GM21528 (cell line): ENCODE measurements around the gene EFNA5.

Experiments
- ATAC-seq: cut with Tn5 transposase; IDR thresholded peaks from one replicate; pipeline ENCODE4 v1.9.1; 2021; ENCODE audit warnings: mild to moderate bottlenecking, moderate library complexity; ENCODE audit not compliant: unreplicated experiment, low FRiP score

Gene EFNA5

DNA sequence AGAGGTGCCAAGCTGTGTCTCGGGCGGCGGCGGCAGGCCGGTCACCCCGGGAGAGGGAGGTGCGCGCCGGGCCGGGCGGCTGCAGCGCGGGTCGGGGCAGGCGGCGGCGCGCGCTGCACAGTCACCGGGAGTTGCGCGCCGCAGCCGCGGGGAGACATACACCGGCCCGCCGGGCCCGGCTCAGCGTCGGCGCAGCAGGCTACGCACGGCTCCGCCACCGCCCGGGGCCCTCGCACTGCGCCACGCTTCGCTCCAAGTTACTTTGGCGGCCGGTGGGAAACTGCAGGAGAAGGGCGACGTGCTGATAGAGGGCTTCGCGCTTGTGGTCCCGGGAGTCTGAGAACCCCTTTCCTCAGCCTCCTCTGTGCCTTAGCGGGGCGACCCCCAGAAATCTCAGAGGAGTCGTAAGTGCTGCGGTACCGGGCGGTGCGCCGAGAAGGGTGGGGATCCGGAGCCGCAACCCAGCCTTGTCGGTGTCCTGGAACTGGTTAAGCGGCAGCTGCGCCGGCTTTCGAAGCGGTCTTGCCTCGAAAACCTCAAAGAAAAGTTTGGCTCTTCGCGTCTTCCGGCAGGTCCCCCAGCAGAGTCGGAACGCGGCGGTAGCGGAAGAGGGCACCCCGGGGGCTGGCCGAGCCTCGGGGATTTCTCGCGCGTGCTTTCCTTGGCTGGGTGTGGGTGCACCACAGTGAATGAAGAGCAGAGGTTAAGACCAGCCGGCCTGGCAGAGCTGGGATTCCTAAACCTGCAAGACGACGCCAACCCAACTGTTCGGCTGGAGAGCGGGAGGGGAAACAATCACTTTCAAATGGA is at the start of gene EFNA5:
EFNA5 (minus strand) TSS at position 6 of the 810 bp plus-strand sequence.
- peak; percentile 47 for ATAC-seq

DNA sequence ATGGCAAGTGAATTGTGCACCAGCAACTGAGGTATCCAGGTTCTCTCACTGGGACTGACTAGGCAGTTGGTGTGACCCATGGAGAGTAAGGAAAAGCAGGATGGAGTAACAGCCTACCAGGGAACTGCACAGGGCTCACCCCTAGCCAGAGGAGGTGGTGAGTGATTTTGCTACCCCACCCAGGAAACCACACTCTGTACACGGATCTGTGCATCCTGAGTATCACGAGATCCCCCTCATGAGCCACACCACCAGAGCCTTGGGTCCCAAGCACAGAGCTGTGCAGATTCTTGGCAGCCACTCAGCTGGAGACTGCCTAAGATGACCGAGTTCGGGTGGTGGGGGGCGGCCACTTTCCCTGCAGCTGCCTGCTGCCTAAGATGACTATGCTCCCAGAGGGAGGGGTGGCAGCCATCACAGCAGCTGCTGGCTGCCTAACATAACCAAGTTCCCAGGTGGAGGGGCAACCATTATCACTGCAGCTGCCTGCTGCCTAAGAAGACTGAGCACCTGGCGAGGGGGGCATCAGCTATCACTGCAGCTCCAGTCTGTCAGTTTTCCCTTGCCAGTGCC is 48.4 kb upstream of the EFNA5 start:
- no peak for ATAC-seq

DNA sequence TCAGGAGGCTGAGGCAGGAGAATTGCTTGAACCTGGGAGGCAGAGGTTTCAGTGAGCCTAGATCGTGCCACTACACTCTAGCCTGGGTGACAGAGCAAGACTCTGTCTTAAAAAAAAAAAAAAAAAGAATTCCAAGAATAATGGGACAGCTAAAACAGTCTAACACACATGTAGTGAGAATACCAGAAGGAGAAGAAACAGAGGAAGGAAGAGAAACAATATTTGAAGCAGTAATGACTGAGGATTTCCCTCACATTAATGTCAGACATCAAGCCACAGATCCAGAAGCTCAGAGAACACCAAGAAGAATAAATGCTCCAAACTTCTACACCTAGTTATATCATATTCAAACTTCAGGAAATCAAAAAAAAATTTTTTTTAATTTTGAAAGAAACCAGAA is 47.1 kb upstream of the EFNA5 start:
- no peak for ATAC-seq

DNA sequence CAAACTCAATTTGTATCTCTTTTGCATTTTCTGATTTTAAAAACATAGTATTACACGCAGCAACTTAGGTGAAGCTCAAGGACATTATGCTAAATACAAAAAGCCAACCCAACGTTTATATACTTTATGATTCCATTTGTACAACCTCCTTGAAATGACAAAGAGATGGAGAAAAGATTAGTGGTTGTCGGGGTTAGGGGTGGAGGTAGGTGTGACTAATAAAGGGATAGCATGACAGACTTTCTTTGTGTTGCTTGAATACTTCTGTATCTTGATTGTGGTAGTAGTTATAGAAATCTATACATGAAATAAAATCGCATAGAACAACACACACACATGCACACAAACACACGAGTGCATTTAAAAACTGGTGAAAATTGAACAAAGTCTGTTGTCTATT is 42.5 kb upstream of the EFNA5 start:
- no peak for ATAC-seq

DNA sequence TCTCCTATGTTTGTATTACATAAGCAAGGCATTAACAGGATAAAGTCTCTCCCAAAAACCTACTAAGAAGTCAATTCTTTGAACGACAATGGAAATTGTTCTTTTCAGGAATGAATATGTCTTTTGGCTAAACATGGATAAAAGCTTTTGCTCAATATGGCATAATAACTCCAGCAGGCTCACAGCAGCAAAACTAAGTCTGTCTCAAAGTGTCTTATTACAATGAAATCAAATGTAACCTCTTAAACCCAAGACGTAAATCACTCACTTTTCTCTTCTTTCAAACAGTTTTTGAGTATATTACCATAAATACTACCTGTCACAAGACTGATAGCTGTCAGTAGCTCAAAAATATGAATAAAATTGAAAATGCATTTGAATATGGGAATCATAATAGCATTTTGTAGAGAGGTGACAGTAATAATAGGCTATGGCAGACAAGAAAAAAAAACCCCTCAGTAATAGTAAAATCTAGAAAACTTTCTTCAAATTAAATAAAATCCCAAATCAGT is 41.7 kb upstream of the EFNA5 start:
- ATAC-seq, result no peak

DNA sequence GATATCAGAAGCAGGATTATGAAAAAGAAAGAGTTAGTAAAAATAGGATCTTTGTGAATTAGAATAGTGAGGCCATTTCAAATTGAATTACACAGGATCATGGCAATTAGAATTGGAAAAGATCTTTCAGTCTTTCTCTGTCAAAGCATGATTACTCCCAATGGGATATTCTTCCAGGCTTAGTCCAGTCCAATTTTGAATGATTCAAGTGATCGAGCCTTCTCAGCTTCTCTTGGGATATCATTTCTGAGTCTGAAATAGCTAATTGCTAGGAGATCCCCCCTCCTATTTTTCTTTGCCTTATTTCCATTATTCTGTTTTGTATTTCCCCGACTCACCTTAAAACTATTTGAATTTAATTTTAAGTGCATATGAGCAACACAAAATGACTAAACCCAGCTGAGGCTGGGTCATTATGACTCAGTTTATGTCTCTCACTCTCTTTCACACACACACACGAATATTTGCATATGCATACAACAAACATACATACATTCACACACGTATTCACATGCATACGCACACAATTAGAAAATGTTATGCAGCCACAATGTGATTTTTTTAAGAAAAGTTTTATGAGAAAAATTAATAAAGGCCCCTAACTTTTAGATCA is 34.8 kb upstream of the EFNA5 start:
- ATAC-seq, result no peak

DNA sequence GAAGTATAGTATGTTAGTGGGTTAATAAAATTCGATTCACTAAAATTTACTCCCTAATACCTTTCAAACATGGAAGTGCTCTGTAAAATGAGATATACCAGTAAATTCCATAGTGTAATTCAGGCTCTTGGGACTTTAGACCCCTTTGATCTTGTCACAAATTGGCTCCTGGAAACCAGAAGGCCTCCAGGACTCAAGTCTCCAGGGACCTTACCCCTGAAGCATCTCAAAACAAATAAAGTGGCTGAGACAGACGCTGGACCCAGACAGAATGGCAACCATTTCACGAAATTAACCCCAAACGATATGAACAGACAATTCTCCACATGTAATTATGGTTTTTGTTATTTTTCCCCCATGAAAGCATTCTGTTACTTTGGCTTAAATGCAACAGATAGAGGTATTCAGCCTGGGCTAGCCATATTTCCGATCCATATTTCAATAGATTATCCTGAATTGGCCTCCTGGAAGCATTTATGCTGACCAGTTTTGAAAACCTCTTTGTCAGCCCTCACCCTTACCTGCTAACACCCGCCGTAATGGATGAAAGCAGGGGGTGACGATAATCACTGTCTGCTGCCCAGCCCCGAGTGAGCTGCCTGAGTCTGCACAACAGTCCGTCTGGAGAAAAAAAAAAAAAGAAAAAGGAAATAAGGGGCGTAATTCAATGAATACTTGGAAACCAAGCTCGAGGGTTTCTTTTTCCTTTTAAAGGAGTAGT is 34.1 kb upstream of the EFNA5 start:
- ATAC-seq, result no peak

DNA sequence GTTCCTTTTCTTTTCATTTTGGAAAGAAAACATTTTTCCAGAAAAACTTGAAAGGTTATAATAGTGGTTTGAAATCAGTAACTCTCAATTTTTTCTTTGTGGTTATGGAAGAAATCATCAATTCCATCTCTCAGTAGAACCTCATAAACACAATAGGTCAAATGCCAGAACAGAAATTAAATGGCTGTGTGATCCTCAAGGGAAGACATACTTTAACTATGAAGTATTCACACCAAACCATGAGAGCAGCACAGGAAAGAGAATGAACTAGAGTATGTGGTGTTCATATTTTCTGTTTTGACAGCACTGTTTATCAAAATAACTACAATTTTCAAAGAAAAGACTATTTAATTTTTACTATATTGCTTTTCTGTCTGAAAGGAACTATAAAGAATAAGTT is 29.7 kb upstream of the EFNA5 start:
- ATAC-seq, result no peak

DNA sequence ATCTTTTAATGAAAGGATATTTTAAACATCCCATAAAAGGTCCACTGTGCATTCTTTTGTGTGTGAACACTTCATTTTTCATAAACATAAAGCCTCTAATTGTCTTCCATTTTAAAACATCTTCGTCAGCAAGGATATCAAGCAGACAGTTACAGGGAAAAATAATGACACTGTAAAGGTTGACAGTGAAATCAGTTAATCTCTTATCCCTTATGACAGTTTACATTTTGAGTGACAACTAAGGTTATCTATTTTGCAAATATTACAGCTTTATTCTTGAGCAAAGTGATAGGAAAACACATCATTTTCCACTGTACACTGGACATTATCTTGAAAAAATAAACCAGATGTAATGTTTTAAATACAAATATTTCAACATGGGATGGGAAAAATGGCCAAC is 28.7 kb upstream of the EFNA5 start:
- ATAC-seq, result no peak

DNA sequence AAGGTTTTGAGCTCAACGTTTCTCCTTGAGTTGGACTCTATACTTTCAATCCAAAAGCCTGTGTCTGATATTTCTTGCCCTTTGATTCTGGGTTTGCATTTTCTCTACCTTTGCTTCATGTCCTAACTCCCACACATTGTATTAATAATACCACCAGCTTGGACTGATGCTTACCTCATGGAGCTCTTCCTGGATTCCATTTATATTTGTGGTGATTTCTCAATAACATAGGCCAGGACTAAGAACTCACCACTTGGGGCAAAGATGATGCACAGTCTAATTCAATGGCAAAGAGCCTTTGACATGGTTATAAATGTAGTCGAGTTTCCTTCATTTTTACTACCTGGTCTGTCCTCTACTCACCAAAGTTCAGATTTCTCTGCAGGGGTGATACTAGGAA is 27.5 kb upstream of the EFNA5 start:
- ATAC-seq, result no peak

DNA sequence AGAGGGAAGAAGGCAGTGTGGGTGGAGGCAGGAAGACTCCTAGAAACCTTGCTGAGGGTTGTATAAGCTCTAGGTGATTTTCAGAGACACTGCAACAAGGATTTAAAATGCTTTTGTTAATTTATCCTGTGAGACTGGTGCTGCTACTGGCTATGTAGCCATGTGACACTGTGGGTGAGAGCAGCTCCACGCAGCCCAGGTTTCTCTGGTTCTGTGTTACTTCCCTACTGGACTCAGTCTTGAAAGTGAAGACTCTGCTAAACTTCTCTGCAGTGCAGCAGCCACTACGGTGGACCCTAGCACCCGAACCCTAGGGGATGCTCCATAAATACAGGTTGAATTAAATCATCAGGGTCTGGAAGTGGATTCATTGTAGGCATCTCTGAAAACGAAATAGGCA is 25.8 kb upstream of the EFNA5 start:
- ATAC-seq, result no peak

DNA sequence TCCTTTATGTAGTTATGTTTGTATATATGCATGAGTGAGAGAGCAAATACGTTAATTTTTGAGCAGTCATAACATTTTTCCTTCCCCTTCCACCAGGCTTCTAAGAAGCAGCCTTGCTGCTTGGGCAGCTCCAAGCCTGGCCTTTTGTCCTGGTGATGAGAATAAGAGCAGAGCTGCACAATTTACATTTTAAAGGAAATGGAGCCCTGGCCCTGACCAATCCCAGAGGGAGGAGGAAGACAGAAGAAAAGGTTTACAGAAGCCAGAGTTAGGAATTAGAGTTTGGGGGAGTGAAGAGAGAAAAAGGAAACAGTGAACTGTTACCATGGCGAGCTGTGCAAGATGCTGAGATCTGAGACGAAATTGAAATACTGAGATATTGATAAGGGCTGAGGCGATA is 25.3 kb upstream of the EFNA5 start:
- no peak for ATAC-seq

DNA sequence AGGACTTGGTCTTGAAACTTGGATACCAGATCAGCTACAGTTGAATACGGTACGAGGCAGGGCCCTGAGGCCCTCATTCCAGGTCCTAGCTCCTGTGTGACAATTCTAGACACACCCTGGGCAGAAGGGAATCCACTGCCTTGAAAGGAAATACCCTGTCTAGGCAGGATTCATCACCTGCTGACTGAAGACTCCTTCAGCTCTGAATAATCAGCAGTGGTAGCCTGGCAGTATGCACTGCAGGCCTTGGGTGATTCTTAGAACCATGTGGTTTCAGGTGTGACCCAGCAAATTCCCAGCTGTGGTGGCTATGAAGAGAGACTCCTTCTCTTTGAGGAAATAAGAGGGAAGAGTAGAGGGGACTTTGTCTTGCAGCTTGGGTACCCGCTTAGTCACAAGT is 17.2 kb upstream of the EFNA5 start:
- no peak for ATAC-seq

DNA sequence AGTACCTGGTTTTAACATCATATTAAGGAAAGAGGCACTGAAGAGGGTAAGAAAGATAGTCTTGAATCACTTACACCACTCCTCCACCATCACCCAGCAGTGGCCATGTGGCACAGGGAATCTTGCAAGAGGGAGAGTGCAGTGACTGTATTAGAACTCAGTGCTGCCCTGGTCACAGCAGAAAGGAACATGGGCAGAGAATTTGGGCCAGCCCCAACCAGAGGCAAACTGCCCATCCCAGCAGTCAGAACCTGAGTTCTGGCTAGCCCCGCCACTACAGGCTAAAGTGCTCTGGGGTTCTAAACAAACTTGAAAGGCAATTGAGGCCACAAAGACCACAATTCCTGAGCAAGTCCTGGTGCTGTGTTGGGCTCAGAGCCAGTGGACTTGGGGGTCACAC is 16.7 kb upstream of the EFNA5 start:
- ATAC-seq, result no peak

DNA sequence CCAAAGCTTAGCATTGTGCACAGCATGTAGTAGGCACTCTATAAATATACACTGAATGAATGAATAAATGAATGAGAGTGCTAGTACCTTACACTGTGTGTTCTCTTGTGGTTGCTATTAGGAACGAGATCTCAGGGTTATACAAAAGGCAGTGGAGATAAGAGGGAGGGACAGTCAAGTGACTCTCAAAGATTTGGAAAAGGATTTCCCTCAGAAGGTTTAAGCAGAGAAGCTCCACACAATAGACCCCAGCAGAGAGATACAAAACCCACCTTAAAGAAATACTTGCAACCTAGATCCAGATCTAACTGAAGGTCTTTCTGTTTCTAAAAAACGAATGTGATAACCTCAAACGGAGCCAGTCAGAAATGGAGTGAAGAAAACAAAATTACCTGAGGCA is 11.8 kb upstream of the EFNA5 start:
- no peak for ATAC-seq

DNA sequence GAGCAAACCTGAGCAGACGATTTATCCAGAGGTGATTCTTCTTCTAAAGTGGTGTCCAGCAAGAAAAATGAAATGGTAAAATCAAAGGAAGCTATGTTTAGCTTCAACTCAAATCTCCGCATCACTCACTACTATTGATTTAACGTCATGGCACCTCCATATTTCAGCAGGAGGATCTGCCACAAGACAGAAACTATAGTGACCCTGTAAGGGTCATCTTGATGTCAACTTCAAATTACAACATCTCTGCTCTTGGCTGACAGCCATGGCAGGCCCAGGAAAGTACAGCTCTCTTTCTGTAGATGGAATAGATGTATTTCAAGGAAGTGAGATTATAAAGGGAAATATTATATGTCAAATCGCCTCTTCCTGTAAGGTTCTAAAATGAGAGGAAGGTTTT is 10.1 kb upstream of the EFNA5 start:
- no peak for ATAC-seq

DNA sequence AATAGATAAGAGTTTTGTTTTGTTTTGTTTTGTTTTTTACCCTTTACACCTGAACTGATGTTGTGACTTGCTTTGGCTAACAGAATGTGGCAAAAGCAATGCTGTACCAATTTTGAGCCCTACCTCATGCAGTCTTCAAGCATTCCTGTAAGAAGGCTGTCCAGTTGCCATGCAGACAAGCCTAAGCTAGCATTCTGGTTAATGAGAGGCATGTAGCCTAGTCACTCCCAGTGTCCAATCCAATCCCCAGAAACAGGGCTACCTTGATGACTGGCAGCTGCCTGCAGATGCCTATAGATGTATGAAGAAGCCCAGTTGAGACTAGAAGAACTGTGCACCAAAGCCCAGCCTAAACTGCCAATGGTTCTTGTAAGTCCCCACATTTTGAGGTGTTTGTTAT is 9.4 kb upstream of the EFNA5 start:
- ATAC-seq, result no peak

DNA sequence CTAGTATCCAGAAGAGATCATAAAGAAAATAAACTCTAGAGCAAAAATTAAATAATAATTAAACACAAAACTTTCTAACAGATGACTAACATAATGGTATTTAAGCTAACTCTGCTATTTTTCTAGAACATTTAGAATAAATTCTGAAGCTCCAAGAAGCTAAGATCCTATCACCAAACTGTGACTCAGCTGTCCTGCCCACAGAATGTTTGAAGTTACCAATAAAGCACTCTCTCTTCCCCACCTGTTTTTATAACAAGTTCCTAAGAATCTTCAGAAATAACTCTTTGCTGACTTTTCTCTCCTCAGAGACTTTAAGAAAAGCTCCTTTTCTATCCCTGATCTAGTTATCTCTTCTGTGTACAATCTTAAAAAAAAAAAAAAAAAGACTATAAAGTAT is 6.0 kb upstream of the EFNA5 start:
- no peak for ATAC-seq

DNA sequence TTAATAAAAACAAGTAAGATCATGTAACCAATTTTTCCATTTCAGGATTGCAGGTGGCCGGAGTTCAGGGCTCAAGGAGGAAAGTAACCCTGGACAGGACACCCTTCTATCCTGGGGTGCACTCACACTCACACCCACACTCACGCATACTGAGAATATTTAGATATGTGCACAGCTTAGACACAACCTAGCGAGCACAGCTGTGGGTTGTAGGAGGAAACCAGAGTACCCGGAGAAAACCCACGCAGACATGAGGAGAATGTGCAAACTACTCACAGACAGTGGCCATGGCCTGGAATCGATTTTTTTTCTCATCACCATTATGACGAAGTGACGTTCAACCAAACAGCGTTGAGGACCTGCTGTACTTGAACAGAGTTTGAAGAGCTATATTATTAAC is 4.5 kb upstream of the EFNA5 start:
- ATAC-seq, result no peak

DNA sequence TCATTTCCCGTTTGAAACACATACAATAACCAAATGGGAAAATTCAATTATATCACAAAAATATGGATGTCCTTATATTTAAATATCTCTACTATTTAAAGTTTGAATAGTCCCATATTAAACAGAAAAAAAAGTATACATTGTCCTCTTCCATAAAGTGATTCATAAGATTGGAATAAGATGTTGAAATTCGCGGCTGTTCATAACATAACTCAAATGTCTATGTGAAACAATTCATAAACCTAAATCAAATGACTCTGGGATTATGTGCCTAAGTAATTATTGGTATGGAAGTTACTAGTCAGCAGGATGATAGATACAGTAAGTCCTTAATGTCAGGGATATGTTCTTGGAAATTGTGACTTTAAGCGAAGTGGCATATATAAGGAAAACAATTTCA is 3.9 kb upstream of the EFNA5 start:
- ATAC-seq, result no peak
